ENCODE data around the gene RPA3. TPM values are rescaled to one million over a fixed set of nuclear protein-coding genes. Genes with fewer than 3 reads are reported as not detected.
A peak's percentile ranks its signal among the peaks of the same experiment; 100 is the strongest.

RPA3 gene
- total RNA-seq, 4 donors from 2014 or later: 5.3 to 19.2 (median 18.6) TPM

- Histone ChIP-seq H3K27ac (peak overlapping the region in 1 of 2 donors; percentile 33), H3K9me3 (no peaks in the 10 kb centered on the region), H3K4me1 (no peaks in the 10 kb centered on the region), H3K4me3 (no peak overlapping the region), H3K36me3 (no peaks in the 10 kb centered on the region), H3K27me3 (no peaks in the 10 kb centered on the region)
- TF ChIP-seq CTCF (IDR thresholded peaks at IDR 0.05) (no peak), POLR2A (IDR thresholded peaks at IDR 0.05) (no peak)
- intact Hi-C loops (cut with DNase I; ENCODE audit: low total_unique reads): no loop called here
- no peak for DNase-seq
Measured at GRCh38 chr7:7688956-7689355, 29.5 kb downstream of the RPA3 start.

GRCh38 chr7:7688310-7688709, 30.1 kb downstream of the RPA3 start:
- Histone ChIP-seq H3K9me3 (no peaks in the 10 kb centered on the region), H3K27ac (peak overlapping the region in 1 of 2 donors; percentile 33), H3K27me3 (no peaks in the 10 kb centered on the region), H3K36me3 (no peaks in the 10 kb centered on the region), H3K4me1 (no peaks in the 10 kb centered on the region), H3K4me3 (no peak overlapping the region)
- DNase-seq: no peak
- intact Hi-C loops (cut with DNase I; ENCODE audit: low total_unique reads): no loop called here
- no peak for TF ChIP-seq CTCF (IDR thresholded peaks at IDR 0.05)
- no peak for TF ChIP-seq POLR2A (IDR thresholded peaks at IDR 0.05)

- TF ChIP-seq CTCF (IDR thresholded peaks at IDR 0.05) (no peak), POLR2A (IDR thresholded peaks at IDR 0.05) (no peak)
- Histone ChIP-seq H3K4me1 (no peaks in the 10 kb centered on the region), H3K4me3 (no peak overlapping the region), H3K27me3 (no peaks in the 10 kb centered on the region), H3K27ac (peak overlapping the region in 1 of 2 donors; percentile 33), H3K9me3 (no peaks in the 10 kb centered on the region), H3K36me3 (no peaks in the 10 kb centered on the region)
- intact Hi-C loops (cut with DNase I; ENCODE audit: low total_unique reads): no loop called here
- no peak for DNase-seq
Measured at GRCh38 chr7:7687800-7688199, 30.6 kb downstream of the RPA3 start.

GRCh38 chr7:7686811-7687508, 31.4 kb downstream of the RPA3 start:
- DNase-seq: no peak
- Histone ChIP-seq H3K36me3 (no peaks in the 10 kb centered on the region), H3K4me3 (no peak overlapping the region), H3K4me1 (no peaks in the 10 kb centered on the region), H3K27me3 (no peaks in the 10 kb centered on the region), H3K27ac (peak overlapping the region in 1 of 2 donors; percentile 4), H3K9me3 (no peaks in the 10 kb centered on the region)
- intact Hi-C loops (cut with DNase I; ENCODE audit: low total_unique reads): no loop called here
- TF ChIP-seq CTCF (IDR thresholded peaks at IDR 0.05): no peak
- no peak for TF ChIP-seq POLR2A (IDR thresholded peaks at IDR 0.05)

GRCh38 chr7:7682861-7683260, 35.5 kb downstream of the RPA3 start:
- H3K27me3 ChIP-seq: no peaks in the 10 kb centered on the region

More at GRCh38 chr7:7682861-7683260, 35.5 kb downstream of the RPA3 start:
- Histone ChIP-seq H3K27ac (no peak overlapping the region), H3K4me3 (no peak overlapping the region), H3K9me3 (no peaks in the 10 kb centered on the region), H3K4me1 (peaks cover 0 to 5% of the 10 kb centered on the region in 2 donors), H3K36me3 (no peaks in the 10 kb centered on the region)
- DNase-seq: no peak
- intact Hi-C loops (cut with DNase I; ENCODE audit: low total_unique reads): no loop called here
- TF ChIP-seq CTCF (IDR thresholded peaks at IDR 0.05) (no peak), POLR2A (IDR thresholded peaks at IDR 0.05) (no peak)

Measured in uterus (tissue), 4 donors.